Endodermal cell (in vitro differentiated cells): ENCODE results near the gene CLIC6. TPM values are rescaled to one million over a fixed set of nuclear protein-coding genes. Genes with fewer than 3 reads are reported as not detected.

Experiments
- DNase-seq: peaks from one replicate; pipeline ENCODE4 v3.0.0-alpha.2; 2017
- H3K27ac ChIP-seq: 2 replicates; pipeline ENCODE4 v1.5.1; 2013; ENCODE audit warnings: mild to moderate bottlenecking, low read depth, low read length, moderate library complexity
- H3K27me3 ChIP-seq: 2 replicates; pipeline ENCODE4 v1.6.1; 2013; ENCODE audit warnings: mild to moderate bottlenecking, low read length, moderate library complexity; ENCODE audit not compliant: insufficient read depth, control insufficient read depth, poor library complexity, severe bottlenecking
- H3K36me3 ChIP-seq: 2 replicates; pipeline ENCODE4 v1.7.0; 2013; ENCODE audit warnings: mild to moderate bottlenecking, low read length, moderate library complexity; ENCODE audit not compliant: control insufficient read depth, insufficient read depth
- H3K4me1 ChIP-seq: one replicate; pipeline ENCODE4 v1.7.0; 2013; ENCODE audit warnings: low read length; ENCODE audit not compliant: control insufficient read depth, insufficient read depth
- H3K4me3 ChIP-seq: 2 replicates; pipeline ENCODE4 v1.5.1; 2013; ENCODE audit warnings: mild to moderate bottlenecking, low read length, moderate library complexity
- H3K9ac ChIP-seq: 2 replicates; pipeline ENCODE4 v1.6.1; 2013; ENCODE audit warnings: mild to moderate bottlenecking, low read length, moderate library complexity; ENCODE audit not compliant: poor library complexity, severe bottlenecking; ENCODE audit errors: extremely low read depth
- H3K9me3 ChIP-seq: 2 replicates; pipeline ENCODE4 v1.6.1; 2013; ENCODE audit warnings: mild to moderate bottlenecking, low read length, moderate library complexity; ENCODE audit not compliant: control insufficient read depth
- H3K27ac Mint-ChIP-seq: 2 replicates; pipeline ENCODE4 v1.8.0; 2020; ENCODE audit warnings: mixed read lengths
- H3K27me3 Mint-ChIP-seq: 2 replicates; pipeline ENCODE4 v1.8.0; 2021; ENCODE audit warnings: mild to moderate bottlenecking, mixed read lengths; ENCODE audit not compliant: insufficient read depth
- H3K36me3 Mint-ChIP-seq: 2 replicates; pipeline ENCODE4 v1.8.0; 2020; ENCODE audit warnings: low read depth, mixed read lengths
- H3K4me1 Mint-ChIP-seq: 2 replicates; pipeline ENCODE4 v1.8.0; 2020; ENCODE audit warnings: mixed read lengths
- H3K4me3 Mint-ChIP-seq: 2 replicates; pipeline ENCODE4 v1.8.0; 2020; ENCODE audit warnings: mild to moderate bottlenecking, moderate library complexity, mixed read lengths
- H3K9me3 Mint-ChIP-seq: 2 replicates; pipeline ENCODE4 v1.8.0; 2020; ENCODE audit warnings: mild to moderate bottlenecking, mixed read lengths
- CTCF ChIP-seq: fragments of 200-600 bp; sonication (generic); conservative IDR thresholded peaks from 2 replicates; pipeline ENCODE4 v1.5.0; 2021; ENCODE audit warnings: antibody characterized with exemption, mild to moderate bottlenecking
- WGBS, 2 experiments: methylation state at CpG; one replicate each; pipeline versions ENCODE4 v1.1.5 to v1.1.7; 2013; ENCODE audit warnings: missing lambda C conversion rate in 2 of 2, mixed read lengths in 1 of 2; ENCODE audit not compliant: insufficient coverage in 1 of 2, insufficient read length in 1 of 2; 5-methylcytosine and 5-hydroxymethylcytosine counted together
- total RNA-seq, 2 donors: library from RNA; stranded (reverse); fragmentation: NEBNext Ultra II Directional in 1 of 2; extraction: Animal tissue kit (Norgen Biotek cat#: 25700) in 1 of 2; gene quantifications; 2 replicates in 1 of 2; 3 replicates in 1 of 2; pipeline ENCODE4 v1.2.1, GENCODE V29; 2021

Gene CLIC6
- total RNA-seq, 2 donors from 2014 or later = 1.7 to 2.4 TPM

- no peak for TF ChIP-seq CTCF
- no peak overlapping the region for H3K4me3 Mint-ChIP-seq
- no peaks in the 10 kb centered on the region for H3K36me3 Mint-ChIP-seq
- H3K27ac ChIP-seq = no peak overlapping the region
- 88% methylated on average over 1 of the region's 1 CpG; no CpG with 5 or more reads in 1 of the 2 experiments for WGBS, 2 experiments
- no peaks in the 10 kb centered on the region for H3K36me3 ChIP-seq
- no peak overlapping the region for H3K9ac ChIP-seq
- H3K27me3 ChIP-seq = peaks cover 3% of the 10 kb centered on the region
- DNase-seq = no peak
- H3K9me3 ChIP-seq = peaks cover 6% of the 10 kb centered on the region
- no peaks in the 10 kb centered on the region for H3K4me1 ChIP-seq
- H3K9me3 Mint-ChIP-seq = peaks cover 19% of the 10 kb centered on the region
- no peak overlapping the region for H3K27ac Mint-ChIP-seq
- H3K27me3 Mint-ChIP-seq = peaks cover 21% of the 10 kb centered on the region
- H3K4me3 ChIP-seq = no peak overlapping the region
- H3K4me1 Mint-ChIP-seq = peaks cover 9% of the 10 kb centered on the region
Measured at GRCh38 chr21:34650861-34651431, 17.8 kb upstream of the CLIC6 start.

DNA sequence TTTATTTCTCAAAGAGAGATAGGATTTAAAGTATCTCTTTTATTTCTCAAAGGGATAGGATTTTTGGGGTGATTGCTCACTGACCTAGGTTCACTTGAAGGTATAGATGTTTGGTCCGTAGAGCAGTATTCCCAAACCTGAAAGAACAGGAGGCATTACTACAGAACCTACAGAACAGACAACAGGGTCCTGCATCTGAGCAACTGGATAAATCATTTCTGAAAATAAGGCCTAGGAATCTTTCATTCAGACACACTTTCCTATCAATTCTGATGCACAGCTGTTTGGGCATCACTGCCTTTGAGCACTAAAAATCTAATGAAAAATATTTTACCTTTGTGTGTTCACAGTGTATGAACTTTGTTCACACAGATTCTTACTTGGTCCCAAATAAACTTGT is 17.2 kb upstream of the CLIC6 start:
- Mint-ChIP-seq H3K4me1 (peaks cover 9% of the 10 kb centered on the region), H3K27me3 (peaks cover 28% of the 10 kb centered on the region), H3K36me3 (no peaks in the 10 kb centered on the region), H3K4me3 (no peak overlapping the region), H3K27ac (no peak overlapping the region), H3K9me3 (peaks cover 19% of the 10 kb centered on the region)
- no peak for DNase-seq
- no peaks in the 10 kb centered on the region for H3K36me3 ChIP-seq
- peaks cover 10% of the 10 kb centered on the region for H3K27me3 ChIP-seq
- H3K4me1 ChIP-seq = no peaks in the 10 kb centered on the region
- no peak overlapping the region for H3K27ac ChIP-seq
- no peak overlapping the region for H3K4me3 ChIP-seq
- WGBS, 2 experiments = 75 to 83% methylated on average over 1 of the region's 1 CpG
- peaks cover 6% of the 10 kb centered on the region for H3K9me3 ChIP-seq
- no peak for TF ChIP-seq CTCF
- no peak overlapping the region for H3K9ac ChIP-seq

- DNase-seq = no peak
- H3K4me3 Mint-ChIP-seq = no peak overlapping the region
- 91 to 92% methylated on average over 4 to 6 of the region's 6 CpGs for WGBS, 2 experiments
- Histone ChIP-seq H3K4me1 (no peaks in the 10 kb centered on the region), H3K27me3 (peaks cover 15% of the 10 kb centered on the region), H3K36me3 (no peaks in the 10 kb centered on the region), H3K27ac (no peak overlapping the region), H3K9ac (no peak overlapping the region), H3K4me3 (no peak overlapping the region), H3K9me3 (peaks cover 6% of the 10 kb centered on the region)
- no peak for TF ChIP-seq CTCF
- peaks cover 4% of the 10 kb centered on the region for H3K4me1 Mint-ChIP-seq
- no peaks in the 10 kb centered on the region for H3K36me3 Mint-ChIP-seq
- H3K27ac Mint-ChIP-seq = no peak overlapping the region
- peaks cover 19% of the 10 kb centered on the region for H3K9me3 Mint-ChIP-seq
- peaks cover 36% of the 10 kb centered on the region for H3K27me3 Mint-ChIP-seq
Measured at GRCh38 chr21:34653522-34653921, 15.3 kb upstream of the CLIC6 start.
